ENCODE measurements around the gene RPRD1B.

DNA sequence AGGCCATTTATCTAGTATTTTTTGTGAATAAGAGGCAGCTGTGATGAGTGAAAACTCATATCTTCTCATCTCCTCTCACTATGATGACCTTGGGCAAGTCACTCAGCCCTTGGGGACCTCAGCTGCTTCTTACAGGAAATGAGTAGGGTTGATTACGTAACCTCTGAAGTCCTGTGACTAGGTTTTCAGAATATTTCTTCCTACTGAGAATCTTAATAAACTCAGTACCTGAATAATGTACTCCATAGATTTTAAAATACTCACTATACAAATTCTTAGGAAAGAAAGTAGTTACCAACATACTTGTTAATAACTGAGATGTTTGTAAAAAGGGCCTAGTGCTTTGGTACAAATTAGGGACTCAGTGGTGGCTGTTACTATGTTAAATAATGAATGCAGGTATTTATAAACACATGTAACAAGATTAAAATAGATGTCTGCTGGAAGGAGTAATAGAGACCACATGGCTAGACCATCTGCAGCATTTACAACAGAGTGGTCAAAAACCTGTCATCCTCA is 60.9 kb downstream of the RPRD1B start:
- TF ChIP-seq CTCF (CRISPR knock-in tag; IDR thresholded peaks at IDR 0.05) (no peak), ZBTB20 (CRISPR knock-in tag; IDR thresholded peaks at IDR 0.05; ENCODE audit: borderline replicate concordance, low read depth) (no peak), GATA4 (IDR thresholded peaks at IDR 0.05; ENCODE audit: borderline replicate concordance, low read depth) (no peak), MTA3 (CRISPR knock-in tag; IDR thresholded peaks at IDR 0.05) (no peak), EZH2 (conservative IDR thresholded peaks at IDR 0.05; ENCODE audit: low read depth, low read length) (no peak), ZNF24 (IDR thresholded peaks at IDR 0.05) (no peak), TRIM24 (CRISPR knock-in tag; IDR thresholded peaks at IDR 0.05) (no peak), POLR2AphosphoS5 (IDR thresholded peaks at IDR 0.05; ENCODE audit: low read depth, low read length) (no peak), ZNF546 (CRISPR knock-in tag; conservative IDR thresholded peaks at IDR 0.05) (no peak), POGZ (CRISPR knock-in tag; IDR thresholded peaks at IDR 0.05) (no peak), ETV6 (CRISPR knock-in tag; conservative IDR thresholded peaks at IDR 0.05) (no peak), ZNF556 (CRISPR knock-in tag; IDR thresholded peaks at IDR 0.05; ENCODE audit: borderline replicate concordance) (no peak), POLR2A (IDR thresholded peaks at IDR 0.05; ENCODE audit: insufficient read depth in 1 of 2, low read depth in 2 of 2, low read length in 2 of 2) (no peak)
- TF ChIP-seq, protein P1, sequence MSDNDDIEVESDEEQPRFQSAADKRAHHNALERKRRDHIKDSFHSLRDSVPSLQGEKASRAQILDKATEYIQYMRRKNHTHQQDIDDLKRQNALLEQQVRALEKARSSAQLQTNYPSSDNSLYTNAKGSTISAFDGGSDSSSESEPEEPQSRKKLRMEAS (IDR thresholded peaks at IDR 0.05): no peak
